SK-N-SH (cell line): ENCODE measurements around the gene RCCD1. TPM values are rescaled to one million over a fixed set of nuclear protein-coding genes. Genes with fewer than 3 reads are reported as not detected.

Source experiments
- CTCF ChIA-PET: fragments of 300-600, 350-600 bp; formaldehyde crosslinking; extraction: SDS; loops from one replicate; lab custom pipeline; 2021; lab: Yijun Ruan, JAX
- POLR2A ChIA-PET: fragments of 350-600 bp; sonication (Branson Sonifier 250); formaldehyde crosslinking; extraction: SDS; loops from one replicate; lab custom pipeline; 2020; ENCODE audit warnings: antibody characterized with exemption, inconsistent platforms; lab: Yijun Ruan, JAX
- DNase-seq: peaks from one replicate; pipeline ENCODE4 v3.0.0; 2012
- H2AFZ ChIP-seq: fragments of 200-600 bp; sonication (generic); 2 replicates; pipeline ENCODE4 v1.8.1; 2016; ENCODE audit warnings: antibody characterized with exemption, mild to moderate bottlenecking, low read depth
- H3F3A ChIP-seq: fragments of 200-600 bp; sonication (generic); replicated peaks from 2 replicates; pipeline ENCODE3; 2016; ENCODE audit warnings: antibody characterized with exemption, mild to moderate bottlenecking; ENCODE audit not compliant: insufficient read depth
- H3K27ac ChIP-seq, 2 experiments: fragments of 200-500 bp in 1 of 2; fragments of 200-600 bp in 1 of 2; sonication (Bioruptor generic) in 1 of 2; sonication (generic), shearing (Covaris generic) in 1 of 2; 2 replicates each; pipeline versions ENCODE4 v1.5.1 to v1.6.1; 2014 to 2016; ENCODE audit warnings: low read depth in 2 of 2, inconsistent platforms in 1 of 2, low read length in 1 of 2, mild to moderate bottlenecking in 1 of 2, mixed read lengths in 1 of 2
- H3K27me3 ChIP-seq: fragments of 200-600 bp; sonication (generic), shearing (Covaris generic); 2 replicates; pipeline ENCODE4 v1.6.1; 2016; ENCODE audit warnings: mixed run types; ENCODE audit not compliant: insufficient read depth
- H3K36me3 ChIP-seq, 2 experiments: fragments of 200-500 bp in 1 of 2; fragments of 200-600 bp in 1 of 2; sonication (Bioruptor generic) in 1 of 2; sonication (generic) in 1 of 2; replicated peaks in 1 of 2; 2 replicates each; pipeline versions ENCODE3 to v1.5.1; 2014 to 2016; ENCODE audit warnings: low read length in 1 of 2, mild to moderate bottlenecking in 1 of 2; ENCODE audit not compliant: insufficient read depth in 2 of 2, control insufficient read depth in 1 of 2
- H3K4me1 ChIP-seq, 2 experiments: fragments of 200-500 bp in 1 of 2; fragments of 200-600 bp in 1 of 2; sonication (Bioruptor generic) in 1 of 2; sonication (generic), shearing (Covaris generic) in 1 of 2; 2 replicates each; pipeline versions ENCODE4 v1.5.1 to v1.6.1; 2014 to 2016; ENCODE audit warnings: low read depth in 1 of 2, low read length in 1 of 2, mixed run types in 1 of 2; ENCODE audit not compliant: insufficient read depth in 2 of 2, control insufficient read depth in 1 of 2
- H3K4me2 ChIP-seq: fragments of 200-600 bp; sonication (generic), shearing (Covaris generic); 2 replicates; pipeline ENCODE4 v1.6.1; 2017; ENCODE audit warnings: mixed run types
- H3K4me3 ChIP-seq, 2 experiments: fragments of 200-500 bp in 1 of 2; fragments of 200-600 bp in 1 of 2; sonication (Bioruptor generic) in 1 of 2; sonication (generic), shearing (Covaris generic) in 1 of 2; 2 replicates each; pipeline versions ENCODE4 v1.5.1 to v1.8.1; 2014 to 2016; ENCODE audit warnings: low read depth in 2 of 2, inconsistent platforms in 1 of 2, low read length in 1 of 2, mild to moderate bottlenecking in 1 of 2, mixed read lengths in 1 of 2, moderate library complexity in 1 of 2
- H3K79me2 ChIP-seq: fragments of 200-600 bp; sonication (generic); 2 replicates; pipeline ENCODE4 v1.8.1; 2017; ENCODE audit warnings: mild to moderate bottlenecking; ENCODE audit not compliant: insufficient read depth
- H3K9ac ChIP-seq: fragments of 200-600 bp; sonication (generic); 2 replicates; pipeline ENCODE4 v1.6.1; 2017; ENCODE audit warnings: mixed run types
- H3K9me2 ChIP-seq: fragments of 200-600 bp; sonication (generic); 2 replicates; pipeline ENCODE4 v1.6.1; 2017; ENCODE audit warnings: mixed run types
- H3K9me3 ChIP-seq: fragments of 200-600 bp; sonication (generic); 2 replicates; pipeline ENCODE4 v1.6.1; 2017; ENCODE audit warnings: mixed run types, mild to moderate bottlenecking, moderate library complexity
- H4K20me1 ChIP-seq: fragments of 200-600 bp; sonication (generic); 2 replicates; pipeline ENCODE4 v1.6.1; 2017; ENCODE audit warnings: mild to moderate bottlenecking, mixed run types; ENCODE audit not compliant: insufficient read depth
- ELF1 ChIP-seq: IDR thresholded peaks from 2 replicates; pipeline ENCODE4 v1.4.0; 2012
- EZH2phosphoT487 ChIP-seq: fragments of 200-600 bp; sonication (generic); IDR thresholded peaks from 2 replicates; pipeline ENCODE4 v1.6.1; 2017; ENCODE audit warnings: low read depth, mixed run types, mild to moderate bottlenecking, antibody characterized with exemption, moderate library complexity, borderline replicate concordance
- FOSL2 ChIP-seq: IDR thresholded peaks from 2 replicates; pipeline ENCODE4 v1.4.0; 2012; ENCODE audit warnings: low read depth, mild to moderate bottlenecking, moderate library complexity, borderline replicate concordance
- FOXJ3 ChIP-seq: sonication (generic); formaldehyde crosslinking; IDR thresholded peaks from 2 replicates; pipeline ENCODE4 v1.5.1; 2020; ENCODE audit warnings: mild to moderate bottlenecking, missing genetic modification reagents
- FOXM1 ChIP-seq: IDR thresholded peaks from 2 replicates; pipeline ENCODE4 v1.4.0; 2012; ENCODE audit warnings: low read depth, mild to moderate bottlenecking
- GABPA ChIP-seq: IDR thresholded peaks from 2 replicates; pipeline ENCODE4 v1.4.0; 2012; ENCODE audit warnings: low read depth, mild to moderate bottlenecking
- GATA2 ChIP-seq: sonication (generic); formaldehyde crosslinking; IDR thresholded peaks from 2 replicates; pipeline ENCODE4 v1.5.0; 2020; ENCODE audit warnings: mild to moderate bottlenecking, missing genetic modification reagents
- JUND ChIP-seq: IDR thresholded peaks from 2 replicates; pipeline ENCODE4 v1.4.0; 2012
- MEF2A ChIP-seq: IDR thresholded peaks from 2 replicates; pipeline ENCODE4 v1.4.0; 2012; ENCODE audit warnings: low read depth, borderline replicate concordance
- MXI1 ChIP-seq: IDR thresholded peaks from 2 replicates; pipeline ENCODE4 v1.6.1; 2012; ENCODE audit warnings: mild to moderate bottlenecking, low read depth, low read length, improper control_type of control experiment
- NRF1 ChIP-seq: IDR thresholded peaks from 2 replicates; pipeline ENCODE4 v1.6.1; 2012; ENCODE audit warnings: low read depth, mild to moderate bottlenecking, low read length
- POLR2AphosphoS5 ChIP-seq: IDR thresholded peaks from 2 replicates; pipeline ENCODE4 v1.6.1; 2012; ENCODE audit warnings: low read depth, low read length
- RAD21 ChIP-seq: IDR thresholded peaks from 2 replicates; pipeline ENCODE4 v1.6.1; 2012; ENCODE audit warnings: mild to moderate bottlenecking, low read length
- RCOR1 ChIP-seq: fragments of 150-350 bp; IDR thresholded peaks from 2 replicates; pipeline ENCODE4 v1.6.1; 2017; ENCODE audit warnings: antibody characterized with exemption, low read length
- RFX5 ChIP-seq: IDR thresholded peaks from 2 replicates; pipeline ENCODE4 v1.6.1; 2012; ENCODE audit warnings: mild to moderate bottlenecking, improper control_type of control experiment, low read length
- RXRA ChIP-seq: IDR thresholded peaks from 2 replicates; pipeline ENCODE4 v1.4.0; 2012; ENCODE audit warnings: low read depth, mild to moderate bottlenecking, borderline replicate concordance
- SIN3A ChIP-seq: IDR thresholded peaks from 2 replicates; pipeline ENCODE4 v1.6.1; 2012; ENCODE audit warnings: low read depth, mild to moderate bottlenecking, low read length, moderate library complexity, borderline replicate concordance
- TAF1 ChIP-seq: IDR thresholded peaks from 2 replicates; pipeline ENCODE4 v1.6.1; 2012; ENCODE audit warnings: low read depth, mild to moderate bottlenecking, low read length, moderate library complexity, borderline replicate concordance
- TCF12 ChIP-seq: IDR thresholded peaks from 2 replicates; pipeline ENCODE4 v1.4.0; 2012
- TEAD4 ChIP-seq: IDR thresholded peaks from 2 replicates; pipeline ENCODE4 v1.4.0; 2012; ENCODE audit warnings: mild to moderate bottlenecking, borderline replicate concordance; ENCODE audit not compliant: insufficient read depth
- WGBS: methylation state at CpG from one replicate; pipeline ENCODE4 v1.1.6; 2017; ENCODE audit warnings: low lambda C conversion rate; 5-methylcytosine and 5-hydroxymethylcytosine counted together
- polyA plus RNA-seq, 3 experiments: library from polyadenylated mRNA; depleted of rRNA; stranded (reverse); fragments of >200 nt; gene quantifications; 2 replicates each; pipeline ENCODE4 v1.2.3, GENCODE V29; 2012
- TF ChIP-seq, protein P1 (sequence below): IDR thresholded peaks from 2 replicates; pipeline ENCODE4 v1.4.0; 2012; ENCODE audit warnings: low read depth
- TF ChIP-seq, protein P2 (sequence below): IDR thresholded peaks from 2 replicates; pipeline ENCODE4 v1.4.0; 2012; ENCODE audit warnings: low read depth, borderline replicate concordance
- TF ChIP-seq, protein P3 (sequence below): IDR thresholded peaks from 2 replicates; pipeline ENCODE4 v1.6.1; 2012; ENCODE audit warnings: mild to moderate bottlenecking, low read depth, low read length, moderate library complexity
- TF ChIP-seq, protein P4 (sequence below): IDR thresholded peaks from 2 replicates; pipeline ENCODE4; 2012
- TF ChIP-seq, protein P5 (sequence below): fragments of 200-600 bp; sonication (generic); IDR thresholded peaks from 2 replicates; pipeline ENCODE4 v1.6.1; 2017; ENCODE audit warnings: antibody characterized with exemption, mild to moderate bottlenecking, moderate library complexity

The RCCD1 gene
- polyA plus RNA-seq, 1 of the 3 experiments (the other 2 are of a cell fraction) = 21.2 TPM

DNA sequence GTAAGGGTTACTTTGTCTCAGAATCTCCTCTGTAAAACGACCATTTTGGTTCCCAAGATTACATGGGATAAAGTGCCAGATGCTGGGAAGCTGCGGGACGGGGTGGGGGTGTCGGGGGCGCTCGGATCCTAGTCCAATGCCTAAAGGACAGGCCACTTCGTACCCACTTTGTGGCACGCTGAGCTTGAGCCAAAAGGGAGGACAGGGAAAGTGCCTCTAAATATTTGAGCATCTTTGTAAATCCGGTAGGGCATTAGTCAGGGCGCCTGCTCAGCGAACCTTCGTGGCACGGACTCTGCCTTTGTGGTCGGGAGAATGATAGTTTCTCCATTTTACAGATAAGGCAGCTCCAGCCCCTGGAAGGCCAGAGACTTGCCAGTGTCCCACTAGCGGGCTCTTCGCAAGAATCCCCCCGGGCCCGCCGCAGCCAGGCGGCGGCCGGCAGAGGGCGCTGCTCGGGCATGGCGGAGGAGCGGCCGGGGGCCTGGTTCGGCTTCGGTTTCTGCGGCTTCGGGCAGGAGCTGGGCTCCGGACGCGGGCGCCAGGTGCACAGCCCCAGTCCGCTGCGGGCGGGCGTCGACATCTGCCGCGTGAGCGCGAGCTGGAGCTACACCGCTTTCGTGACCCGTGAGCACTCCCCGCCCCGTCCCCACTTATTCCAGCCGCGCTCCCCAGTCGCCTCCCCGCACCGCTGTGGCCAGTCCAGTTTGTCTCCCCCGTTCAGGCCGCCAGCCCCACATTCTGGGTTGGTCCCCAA lies 1.8 kb downstream of the RCCD1 start:
- Histone ChIP-seq H3K9me3 (no peaks in the 10 kb centered on the region), H3K79me2 (peaks cover 30% of the 10 kb centered on the region), H3K27ac (peak overlapping the region; percentile 48 to 88; a peak in 2 of 4 replicates), H2AFZ (peak overlapping the region; percentile 74; the same call in 1 of the 2 replicates), H3K9ac (peak overlapping the region; percentile 94), H3F3A (peaks cover 12% of the 10 kb centered on the region), H3K4me2 (peak overlapping the region; percentile 86), H3K4me1 (peaks cover 0 to 23% of the 10 kb centered on the region in 2 experiments; a peak in 1 of 4 replicates), H3K27me3 (no peaks in the 10 kb centered on the region), H3K4me3 (peak overlapping the region; percentile 76 to 81), H3K36me3 (peaks cover 6 to 31% of the 10 kb centered on the region in 2 experiments), H3K9me2 (no peaks in the 10 kb centered on the region), H4K20me1 (no peaks in the 10 kb centered on the region)
- ChIA-PET POLR2A (interaction anchor here (0.8 to 2.5 kb wide), 11 partner anchors 10 to 281 kb away, joined by 3 to 12 read pairs (median 4); partner anchors contain the start of genes HDDC3, UNC45A and VPS33B), CTCF (interaction anchor here (0.5 to 10.8 kb wide), 62 partner anchors 9 to 1156 kb away, joined by 3 to 186 read pairs (median 4); partner anchors contain the start of genes HDDC3, MAN2A2, PRC1 and UNC45A)
- DNase-seq = peak; percentile 96
- WGBS = 7% methylated on average over 22 of the region's 56 CpGs
- no peak for TF ChIP-seq RXRA
- TF ChIP-seq FOSL2 = no peak
- TF ChIP-seq TAF1 = peak; percentile 61; the same call in 1 of the 2 replicates
- TF ChIP-seq JUND = no peak
- peak; percentile 48; the same call in 1 of the 2 replicates for TF ChIP-seq MXI1
- TF ChIP-seq NRF1 = no peak
- no peak for TF ChIP-seq TEAD4
- no peak for TF ChIP-seq EZH2phosphoT487
- TF ChIP-seq, protein P1, sequence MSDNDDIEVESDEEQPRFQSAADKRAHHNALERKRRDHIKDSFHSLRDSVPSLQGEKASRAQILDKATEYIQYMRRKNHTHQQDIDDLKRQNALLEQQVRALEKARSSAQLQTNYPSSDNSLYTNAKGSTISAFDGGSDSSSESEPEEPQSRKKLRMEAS = 0 out of 2 replicates have a peak, but pooled peaks have one; percentile 51
- TF ChIP-seq GABPA = no peak
- TF ChIP-seq RCOR1 = no peak
- TF ChIP-seq ELF1 = no peak
- TF ChIP-seq, protein P2, sequence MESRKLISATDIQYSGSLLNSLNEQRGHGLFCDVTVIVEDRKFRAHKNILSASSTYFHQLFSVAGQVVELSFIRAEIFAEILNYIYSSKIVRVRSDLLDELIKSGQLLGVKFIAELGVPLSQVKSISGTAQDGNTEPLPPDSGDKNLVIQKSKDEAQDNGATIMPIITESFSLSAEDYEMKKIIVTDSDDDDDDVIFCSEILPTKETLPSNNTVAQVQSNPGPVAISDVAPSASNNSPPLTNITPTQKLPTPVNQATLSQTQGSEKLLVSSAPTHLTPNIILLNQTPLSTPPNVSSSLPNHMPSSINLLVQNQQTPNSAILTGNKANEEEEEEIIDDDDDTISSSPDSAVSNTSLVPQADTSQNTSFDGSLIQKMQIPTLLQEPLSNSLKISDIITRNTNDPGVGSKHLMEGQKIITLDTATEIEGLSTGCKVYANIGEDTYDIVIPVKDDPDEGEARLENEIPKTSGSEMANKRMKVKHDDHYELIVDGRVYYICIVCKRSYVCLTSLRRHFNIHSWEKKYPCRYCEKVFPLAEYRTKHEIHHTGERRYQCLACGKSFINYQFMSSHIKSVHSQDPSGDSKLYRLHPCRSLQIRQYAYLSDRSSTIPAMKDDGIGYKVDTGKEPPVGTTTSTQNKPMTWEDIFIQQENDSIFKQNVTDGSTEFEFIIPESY = no peak
- TF ChIP-seq TCF12 = no peak
- no peak for TF ChIP-seq SIN3A
- no peak for TF ChIP-seq MEF2A
- no peak for TF ChIP-seq GATA2 (CRISPR knock-in tag)
- TF ChIP-seq POLR2AphosphoS5 = no peak
- TF ChIP-seq, protein P3, sequence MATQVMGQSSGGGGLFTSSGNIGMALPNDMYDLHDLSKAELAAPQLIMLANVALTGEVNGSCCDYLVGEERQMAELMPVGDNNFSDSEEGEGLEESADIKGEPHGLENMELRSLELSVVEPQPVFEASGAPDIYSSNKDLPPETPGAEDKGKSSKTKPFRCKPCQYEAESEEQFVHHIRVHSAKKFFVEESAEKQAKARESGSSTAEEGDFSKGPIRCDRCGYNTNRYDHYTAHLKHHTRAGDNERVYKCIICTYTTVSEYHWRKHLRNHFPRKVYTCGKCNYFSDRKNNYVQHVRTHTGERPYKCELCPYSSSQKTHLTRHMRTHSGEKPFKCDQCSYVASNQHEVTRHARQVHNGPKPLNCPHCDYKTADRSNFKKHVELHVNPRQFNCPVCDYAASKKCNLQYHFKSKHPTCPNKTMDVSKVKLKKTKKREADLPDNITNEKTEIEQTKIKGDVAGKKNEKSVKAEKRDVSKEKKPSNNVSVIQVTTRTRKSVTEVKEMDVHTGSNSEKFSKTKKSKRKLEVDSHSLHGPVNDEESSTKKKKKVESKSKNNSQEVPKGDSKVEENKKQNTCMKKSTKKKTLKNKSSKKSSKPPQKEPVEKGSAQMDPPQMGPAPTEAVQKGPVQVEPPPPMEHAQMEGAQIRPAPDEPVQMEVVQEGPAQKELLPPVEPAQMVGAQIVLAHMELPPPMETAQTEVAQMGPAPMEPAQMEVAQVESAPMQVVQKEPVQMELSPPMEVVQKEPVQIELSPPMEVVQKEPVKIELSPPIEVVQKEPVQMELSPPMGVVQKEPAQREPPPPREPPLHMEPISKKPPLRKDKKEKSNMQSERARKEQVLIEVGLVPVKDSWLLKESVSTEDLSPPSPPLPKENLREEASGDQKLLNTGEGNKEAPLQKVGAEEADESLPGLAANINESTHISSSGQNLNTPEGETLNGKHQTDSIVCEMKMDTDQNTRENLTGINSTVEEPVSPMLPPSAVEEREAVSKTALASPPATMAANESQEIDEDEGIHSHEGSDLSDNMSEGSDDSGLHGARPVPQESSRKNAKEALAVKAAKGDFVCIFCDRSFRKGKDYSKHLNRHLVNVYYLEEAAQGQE = 0 out of 2 replicates have a peak, but pooled peaks have one; percentile 44
- TF ChIP-seq FOXM1 = no peak
- TF ChIP-seq RAD21 = peak; percentile 66
- TF ChIP-seq, protein P4, sequence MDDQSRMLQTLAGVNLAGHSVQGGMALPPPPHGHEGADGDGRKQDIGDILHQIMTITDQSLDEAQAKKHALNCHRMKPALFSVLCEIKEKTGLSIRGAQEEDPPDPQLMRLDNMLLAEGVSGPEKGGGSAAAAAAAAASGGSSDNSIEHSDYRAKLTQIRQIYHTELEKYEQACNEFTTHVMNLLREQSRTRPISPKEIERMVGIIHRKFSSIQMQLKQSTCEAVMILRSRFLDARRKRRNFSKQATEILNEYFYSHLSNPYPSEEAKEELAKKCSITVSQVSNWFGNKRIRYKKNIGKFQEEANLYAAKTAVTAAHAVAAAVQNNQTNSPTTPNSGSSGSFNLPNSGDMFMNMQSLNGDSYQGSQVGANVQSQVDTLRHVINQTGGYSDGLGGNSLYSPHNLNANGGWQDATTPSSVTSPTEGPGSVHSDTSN = no peak
- no peak for TF ChIP-seq RFX5
- TF ChIP-seq, protein P5, sequence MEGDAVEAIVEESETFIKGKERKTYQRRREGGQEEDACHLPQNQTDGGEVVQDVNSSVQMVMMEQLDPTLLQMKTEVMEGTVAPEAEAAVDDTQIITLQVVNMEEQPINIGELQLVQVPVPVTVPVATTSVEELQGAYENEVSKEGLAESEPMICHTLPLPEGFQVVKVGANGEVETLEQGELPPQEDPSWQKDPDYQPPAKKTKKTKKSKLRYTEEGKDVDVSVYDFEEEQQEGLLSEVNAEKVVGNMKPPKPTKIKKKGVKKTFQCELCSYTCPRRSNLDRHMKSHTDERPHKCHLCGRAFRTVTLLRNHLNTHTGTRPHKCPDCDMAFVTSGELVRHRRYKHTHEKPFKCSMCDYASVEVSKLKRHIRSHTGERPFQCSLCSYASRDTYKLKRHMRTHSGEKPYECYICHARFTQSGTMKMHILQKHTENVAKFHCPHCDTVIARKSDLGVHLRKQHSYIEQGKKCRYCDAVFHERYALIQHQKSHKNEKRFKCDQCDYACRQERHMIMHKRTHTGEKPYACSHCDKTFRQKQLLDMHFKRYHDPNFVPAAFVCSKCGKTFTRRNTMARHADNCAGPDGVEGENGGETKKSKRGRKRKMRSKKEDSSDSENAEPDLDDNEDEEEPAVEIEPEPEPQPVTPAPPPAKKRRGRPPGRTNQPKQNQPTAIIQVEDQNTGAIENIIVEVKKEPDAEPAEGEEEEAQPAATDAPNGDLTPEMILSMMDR = peak; percentile 96
- no peak for TF ChIP-seq FOXJ3 (CRISPR knock-in tag)
